Mesangial cell (primary cell): ENCODE measurements around the gene POU2F3. TPM values are rescaled to one million over a fixed set of nuclear protein-coding genes. Genes with fewer than 3 reads are reported as not detected.

Experiments used
- total RNA-seq: library from RNA; depleted of rRNA; stranded (reverse); fragments of >200 nt; gene quantifications from 2 replicates; pipeline ENCODE4 v1.2.3, GENCODE V29; 2015

POU2F3 gene
- total RNA-seq, result not detected in 2 replicates

GRCh38 chr11:120239713-120240640 is at the start of gene POU2F3:
POU2F3 (plus strand) TSS chr11:120240140; CDS start chr11:120240344, 204 bp downstream.

GRCh38 chr11:120210626-120211521 is 29.1 kb upstream of the POU2F3 start, which contains the start of gene OAF:
OAF (plus strand) TSS chr11:120211032; CDS start chr11:120211280, 248 bp downstream.

GRCh38 chr11:120324932-120325810 is 85.2 kb downstream of the POU2F3 start, which contains the start of gene TLCD5:
TLCD5 (plus strand) TSS chr11:120325299; CDS start chr11:120327442, 2,143 bp downstream.

GRCh38 chr11:120335908-120336640 is 96.1 kb downstream of the POU2F3 start, which contains the start of gene ARHGEF12:
ARHGEF12 (plus strand) TSS chr11:120336413; CDS start chr11:120337244, 831 bp downstream.

Other genes starting within 250 kb of the POU2F3 start
- 0.16 and 0.51 TPM in 2 replicates for gene TRIM29, start 102.0 kb upstream of the POU2F3 start, total RNA-seq
- gene OAF, start 29.1 kb upstream of the POU2F3 start, total RNA-seq, result 23.0 and 35.4 TPM in 2 replicates
- gene TLCD5, start 85.2 kb downstream of the POU2F3 start, total RNA-seq, result 3.1 and 9.1 TPM in 2 replicates
- 32.6 and 52.6 TPM in 2 replicates for gene ARHGEF12, start 96.3 kb downstream of the POU2F3 start, total RNA-seq